Fibroblast of lung (primary cell): ENCODE measurements around the gene CIB2. TPM values are rescaled to one million over a fixed set of nuclear protein-coding genes. Genes with fewer than 3 reads are reported as not detected.
A peak's percentile ranks its signal among the peaks of the same experiment; 100 is the strongest.

Experiments
- DNase-seq, 2 donors: peaks; one replicate each; pipeline versions ENCODE4 v3.0.0 to v3.0.0-alpha.2; 2010; ENCODE audit warnings: low read depth in 2 of 2
- H2AFZ ChIP-seq: 2 replicates; pipeline ENCODE4 v1.5.1; 2012; ENCODE audit warnings: low read length, control low read depth, inconsistent platforms
- H3K27ac ChIP-seq: 2 replicates; pipeline ENCODE4 v1.5.1; 2011; ENCODE audit warnings: low read length, control low read depth; ENCODE audit not compliant: insufficient read depth
- H3K27me3 ChIP-seq: 2 replicates; pipeline ENCODE4 v1.5.1; 2011; ENCODE audit warnings: mild to moderate bottlenecking, low read length; ENCODE audit not compliant: control insufficient read depth, insufficient read depth
- H3K36me3 ChIP-seq: 2 replicates; pipeline ENCODE4 v1.5.1; 2011; ENCODE audit warnings: low read length; ENCODE audit not compliant: control insufficient read depth, insufficient read depth
- H3K4me1 ChIP-seq: 2 replicates; pipeline ENCODE4 v1.5.1; 2011; ENCODE audit warnings: low read length; ENCODE audit not compliant: control insufficient read depth, insufficient read depth; ENCODE audit errors: extremely low read depth
- H3K4me2 ChIP-seq: 2 replicates; pipeline ENCODE4 v1.5.1; 2011; ENCODE audit warnings: low read length, control low read depth; ENCODE audit not compliant: insufficient read depth; ENCODE audit errors: extremely low read depth
- H3K4me3 ChIP-seq, 4 experiments: fragments of 200-600 bp in 1 of 4; sonication (generic) in 1 of 4; replicated peaks in 1 of 4; 2 replicates each; pipeline ENCODE4 v1.5.1; 2011 to 2016; ENCODE audit warnings: low read length in 4 of 4, low read depth in 3 of 4, mild to moderate bottlenecking in 3 of 4, control low read depth in 2 of 4, inconsistent platforms in 1 of 4, mixed read lengths in 1 of 4; ENCODE audit not compliant: insufficient read depth in 1 of 4; ENCODE audit errors: control extremely low read depth in 1 of 4
- H3K79me2 ChIP-seq: 2 replicates; pipeline ENCODE4 v1.5.1; 2012; ENCODE audit warnings: mild to moderate bottlenecking, low read length, inconsistent platforms; ENCODE audit not compliant: control insufficient read depth, insufficient read depth
- H3K9ac ChIP-seq: 2 replicates; pipeline ENCODE4 v1.5.1; 2011; ENCODE audit warnings: mild to moderate bottlenecking, low read length, control low read depth; ENCODE audit not compliant: insufficient read depth
- H3K9me3 ChIP-seq: 2 replicates; pipeline ENCODE4 v1.5.1; 2012; ENCODE audit warnings: low read depth, low read length; ENCODE audit not compliant: control insufficient read depth, insufficient read depth
- H4K20me1 ChIP-seq: 2 replicates; pipeline ENCODE4 v1.5.1; 2011; ENCODE audit warnings: low read length; ENCODE audit not compliant: control insufficient read depth, insufficient read depth; ENCODE audit errors: extremely low read depth
- EZH2 ChIP-seq: IDR thresholded peaks from 2 replicates; pipeline ENCODE4 v1.5.1; 2012; ENCODE audit warnings: low read length, control low read depth, mild to moderate bottlenecking; ENCODE audit errors: missing control alignments
- polyA plus RNA-seq, 2 donors: library from polyadenylated mRNA; depleted of rRNA in 1 of 2; stranded (reverse) in 1 of 2; unstranded in 1 of 2; fragments of >200 nt; gene quantifications; 2 replicates each; pipeline ENCODE4 v1.2.1, GENCODE V29; 2011 to 2012; ENCODE audit warnings: missing spikeins in 1 of 2
- total RNA-seq: library from RNA; depleted of rRNA; stranded (reverse); fragments of >200 nt; gene quantifications from 2 replicates; pipeline ENCODE4 v1.2.1, GENCODE V29; 2014
- TF ChIP-seq, protein P1 (sequence below), 2 donors: IDR thresholded peaks in 1 of 2; conservative IDR thresholded peaks in 1 of 2; 1 replicate in 1 of 2; 2 replicates in 1 of 2; pipeline ENCODE4 v1.5.1; 2011 to 2012; ENCODE audit warnings: low read length in 2 of 2, control low read depth in 1 of 2, inconsistent platforms in 1 of 2, low read depth in 1 of 2, mild to moderate bottlenecking in 1 of 2

The CIB2 gene
- total and polyA plus RNA-seq, 2 donors (not counting 1 experiment from before 2014, with no cell fraction given) = 3.1 to 4.2 TPM

DNA sequence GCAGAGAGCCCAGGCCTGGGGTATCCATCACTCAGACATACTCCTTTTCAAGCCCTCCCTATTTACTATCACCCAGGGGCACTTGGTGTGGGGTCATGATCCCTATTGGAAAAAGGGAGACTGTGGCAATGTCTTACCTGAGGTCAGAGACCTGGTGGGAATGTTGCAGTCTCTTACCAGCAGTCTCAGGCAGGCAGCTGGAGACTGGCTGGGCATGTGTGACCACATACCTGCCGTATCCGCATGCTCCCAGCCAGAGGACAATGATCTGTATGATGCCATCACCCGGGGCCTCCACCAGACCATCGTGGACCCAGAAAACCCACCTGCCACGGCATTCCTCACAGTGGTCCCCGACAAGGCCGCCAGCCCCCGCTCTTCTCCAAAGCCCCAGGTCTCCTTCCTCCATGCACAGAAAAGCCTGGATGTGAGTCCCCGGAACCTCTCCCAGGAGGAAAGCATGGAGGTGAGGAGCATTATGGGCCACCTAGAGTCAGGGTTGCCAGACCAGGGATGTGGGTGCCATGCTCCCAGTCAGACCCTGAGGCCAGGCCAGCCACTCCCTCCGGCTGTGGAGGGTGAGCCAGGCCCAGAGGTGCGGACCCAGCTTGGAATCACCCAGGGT lies 33.0 kb downstream of the CIB2 start:
- no peak for DNase-seq
- Histone ChIP-seq H3K9me3 (no peaks in the 10 kb centered on the region), H4K20me1 (no peaks in the 10 kb centered on the region), H3K4me1 (peaks cover 4% of the 10 kb centered on the region), H3K27ac (no peak overlapping the region), H3K79me2 (no peaks in the 10 kb centered on the region), H3K4me3 (no peak overlapping the region), H3K4me2 (no peak overlapping the region), H3K9ac (no peak overlapping the region), H3K36me3 (no peaks in the 10 kb centered on the region), H2AFZ (no peak overlapping the region), H3K27me3 (no peaks in the 10 kb centered on the region)
- TF ChIP-seq, protein P1, sequence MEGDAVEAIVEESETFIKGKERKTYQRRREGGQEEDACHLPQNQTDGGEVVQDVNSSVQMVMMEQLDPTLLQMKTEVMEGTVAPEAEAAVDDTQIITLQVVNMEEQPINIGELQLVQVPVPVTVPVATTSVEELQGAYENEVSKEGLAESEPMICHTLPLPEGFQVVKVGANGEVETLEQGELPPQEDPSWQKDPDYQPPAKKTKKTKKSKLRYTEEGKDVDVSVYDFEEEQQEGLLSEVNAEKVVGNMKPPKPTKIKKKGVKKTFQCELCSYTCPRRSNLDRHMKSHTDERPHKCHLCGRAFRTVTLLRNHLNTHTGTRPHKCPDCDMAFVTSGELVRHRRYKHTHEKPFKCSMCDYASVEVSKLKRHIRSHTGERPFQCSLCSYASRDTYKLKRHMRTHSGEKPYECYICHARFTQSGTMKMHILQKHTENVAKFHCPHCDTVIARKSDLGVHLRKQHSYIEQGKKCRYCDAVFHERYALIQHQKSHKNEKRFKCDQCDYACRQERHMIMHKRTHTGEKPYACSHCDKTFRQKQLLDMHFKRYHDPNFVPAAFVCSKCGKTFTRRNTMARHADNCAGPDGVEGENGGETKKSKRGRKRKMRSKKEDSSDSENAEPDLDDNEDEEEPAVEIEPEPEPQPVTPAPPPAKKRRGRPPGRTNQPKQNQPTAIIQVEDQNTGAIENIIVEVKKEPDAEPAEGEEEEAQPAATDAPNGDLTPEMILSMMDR (conservative IDR thresholded peaks at IDR 0.05 in 1 of 2, IDR thresholded peaks at IDR 0.05 in 1 of 2; ENCODE audit: low read depth in 1 of 2, low read length in 2 of 2) = no peak
- no peak for TF ChIP-seq EZH2

GRCh38 chr15:78097667-78098066 lies 33.6 kb downstream of the CIB2 start:
- no peaks in the 10 kb centered on the region for H3K79me2 ChIP-seq
- H3K9me3 ChIP-seq = no peaks in the 10 kb centered on the region
- H3K4me3 ChIP-seq = no peak overlapping the region
- peaks cover 8% of the 10 kb centered on the region for H3K4me1 ChIP-seq
- no peak overlapping the region for H3K4me2 ChIP-seq
- DNase-seq = no peak
- no peaks in the 10 kb centered on the region for H3K27me3 ChIP-seq
- TF ChIP-seq EZH2 = no peak
- TF ChIP-seq, protein P1 (conservative IDR thresholded peaks at IDR 0.05 in 1 of 2, IDR thresholded peaks at IDR 0.05 in 1 of 2; ENCODE audit: low read depth in 1 of 2, low read length in 2 of 2) = no peak
- no peak overlapping the region for H2AFZ ChIP-seq
- H3K36me3 ChIP-seq = no peaks in the 10 kb centered on the region
- H3K9ac ChIP-seq = no peak overlapping the region
- H3K27ac ChIP-seq = no peak overlapping the region
- no peaks in the 10 kb centered on the region for H4K20me1 ChIP-seq

- peaks cover 8% of the 10 kb centered on the region for H3K4me1 ChIP-seq
- no peaks in the 10 kb centered on the region for H3K36me3 ChIP-seq
- peak; percentile 96 for DNase-seq
- no peak overlapping the region for H3K9ac ChIP-seq
- no peak overlapping the region for H3K4me2 ChIP-seq
- H2AFZ ChIP-seq = no peak overlapping the region
- no peaks in the 10 kb centered on the region for H3K79me2 ChIP-seq
- peaks cover 6% of the 10 kb centered on the region for H3K27me3 ChIP-seq
- TF ChIP-seq EZH2 = no peak
- TF ChIP-seq, protein P1 (conservative IDR thresholded peaks at IDR 0.05 in 1 of 2, IDR thresholded peaks at IDR 0.05 in 1 of 2; ENCODE audit: low read depth in 1 of 2, low read length in 2 of 2) = no peak
- no peak overlapping the region for H3K27ac ChIP-seq
- H4K20me1 ChIP-seq = no peaks in the 10 kb centered on the region
- no peaks in the 10 kb centered on the region for H3K9me3 ChIP-seq
- no peak overlapping the region for H3K4me3 ChIP-seq
These were observed 37.8 kb downstream of the CIB2 start for GRCh38 chr15:78093242-78094020.
